Measurements from ENCODE around the gene CLDN3.

GRCh38 chr7:73769481-73770001 is 529 bp downstream of the CLDN3 start:
- no peak for TF ChIP-seq CTCF (IDR thresholded peaks at IDR 0.05; ENCODE audit: poor library complexity, severe bottlenecking)
- no peak for TF ChIP-seq SMC3 (conservative IDR thresholded peaks at IDR 0.05; ENCODE audit: poor library complexity)
- TF ChIP-seq POLR2AphosphoS5 (IDR thresholded peaks at IDR 0.05), result no peak

Measured in neural cell (in vitro differentiated cells).